ENCODE results near the gene C1QTNF7. TPM values are rescaled to one million over a fixed set of nuclear protein-coding genes. Genes with fewer than 3 reads are reported as not detected.

Gene C1QTNF7
- total RNA-seq, 2 experiments from 2014 or later, result not detected

- Mint-ChIP-seq H3K27me3 (no peaks in the 10 kb centered on the region), H3K4me1 (peaks cover 6% of the 10 kb centered on the region), H3K27ac (no peak overlapping the region), H3K36me3 (peaks cover 1% of the 10 kb centered on the region), H3K9me3 (peaks cover 2% of the 10 kb centered on the region), H3K4me3 (no peak overlapping the region)
- POLR2A ChIA-PET, result no interaction called here
- DNase-seq (no peak), ATAC-seq (ENCODE audit: low read depth) (no peak)
These were observed 4.5 kb upstream of the C1QTNF7 start for GRCh38 chr4:15423285-15423711.

GRCh38 chr4:15425520-15425919 lies 2.3 kb upstream of the C1QTNF7 start:
- Mint-ChIP-seq H3K27ac (no peak overlapping the region), H3K4me3 (no peak overlapping the region), H3K9me3 (peaks cover 2% of the 10 kb centered on the region), H3K36me3 (no peaks in the 10 kb centered on the region), H3K4me1 (peaks cover 6% of the 10 kb centered on the region), H3K27me3 (no peaks in the 10 kb centered on the region)
- DNase-seq (no peak), ATAC-seq (ENCODE audit: low read depth) (no peak)
- POLR2A ChIA-PET, result no interaction called here

GRCh38 chr4:15427161-15427560 lies 672 bp upstream of the C1QTNF7 start:
- POLR2A ChIA-PET, result no interaction called here
- Mint-ChIP-seq H3K27ac (no peak overlapping the region), H3K27me3 (no peaks in the 10 kb centered on the region), H3K4me1 (peaks cover 6% of the 10 kb centered on the region), H3K36me3 (no peaks in the 10 kb centered on the region), H3K9me3 (peaks cover 2% of the 10 kb centered on the region), H3K4me3 (no peak overlapping the region)
- no peak for DNase-seq
- no peak for ATAC-seq (ENCODE audit: low read depth)

GRCh38 chr4:15428611-15429010 lies 778 bp downstream of the C1QTNF7 start:
- Mint-ChIP-seq H3K27ac (no peak overlapping the region), H3K9me3 (peaks cover 1% of the 10 kb centered on the region), H3K36me3 (no peaks in the 10 kb centered on the region), H3K27me3 (no peaks in the 10 kb centered on the region), H3K4me3 (no peak overlapping the region), H3K4me1 (peaks cover 6% of the 10 kb centered on the region)
- ATAC-seq (ENCODE audit: low read depth) (no peak), DNase-seq (no peak)
- POLR2A ChIA-PET, result no interaction called here

- POLR2A ChIA-PET, result no interaction called here
- DNase-seq, result no peak
These were observed 6.3 kb downstream of the C1QTNF7 start for GRCh38 chr4:15434091-15434490.

GRCh38 chr4:15434676-15435075 lies 6.8 kb downstream of the C1QTNF7 start:
- no peaks in the 10 kb centered on the region for H3K27me3 Mint-ChIP-seq

More at GRCh38 chr4:15434091-15434490, 6.3 kb downstream of the C1QTNF7 start:
- no peaks in the 10 kb centered on the region for H3K4me1 Mint-ChIP-seq
- H3K27ac Mint-ChIP-seq, result no peak overlapping the region
- H3K27me3 Mint-ChIP-seq, result no peaks in the 10 kb centered on the region
- H3K36me3 Mint-ChIP-seq, result no peaks in the 10 kb centered on the region
- no peaks in the 10 kb centered on the region for H3K9me3 Mint-ChIP-seq
- no peak overlapping the region for H3K4me3 Mint-ChIP-seq
- no peak for ATAC-seq (ENCODE audit: low read depth)

GRCh38 chr4:15436513-15436912 lies 8.7 kb downstream of the C1QTNF7 start:
- no peaks in the 10 kb centered on the region for H3K36me3 Mint-ChIP-seq
- H3K27me3 Mint-ChIP-seq, result no peaks in the 10 kb centered on the region
- ATAC-seq (ENCODE audit: low read depth) (no peak), DNase-seq (no peak)
- H3K4me3 Mint-ChIP-seq, result no peak overlapping the region
- H3K27ac Mint-ChIP-seq, result no peak overlapping the region
- POLR2A ChIA-PET, result interaction anchor here (0.5 kb wide), 1 partner anchor 43 kb away, joined by 3 read pairs; no protein-coding TSS in a partner anchor
- no peaks in the 10 kb centered on the region for H3K9me3 Mint-ChIP-seq
- no peaks in the 10 kb centered on the region for H3K4me1 Mint-ChIP-seq

More at GRCh38 chr4:15434676-15435075, 6.8 kb downstream of the C1QTNF7 start:
- ATAC-seq (ENCODE audit: low read depth) (no peak), DNase-seq (no peak)
- H3K27ac Mint-ChIP-seq, result no peak overlapping the region
- POLR2A ChIA-PET, result no interaction called here
- no peaks in the 10 kb centered on the region for H3K9me3 Mint-ChIP-seq
- no peaks in the 10 kb centered on the region for H3K4me1 Mint-ChIP-seq
- no peaks in the 10 kb centered on the region for H3K36me3 Mint-ChIP-seq
- no peak overlapping the region for H3K4me3 Mint-ChIP-seq

GRCh38 chr4:15438939-15439524 lies 11.2 kb downstream of the C1QTNF7 start:
- no peaks in the 10 kb centered on the region for H3K4me1 Mint-ChIP-seq
- H3K27me3 Mint-ChIP-seq, result no peaks in the 10 kb centered on the region
- H3K4me3 Mint-ChIP-seq, result no peak overlapping the region
- no peak overlapping the region for H3K27ac Mint-ChIP-seq
- no peaks in the 10 kb centered on the region for H3K36me3 Mint-ChIP-seq
- ATAC-seq (ENCODE audit: low read depth), result no peak
- no peaks in the 10 kb centered on the region for H3K9me3 Mint-ChIP-seq
- POLR2A ChIA-PET, result no interaction called here
- no peak for DNase-seq

- Mint-ChIP-seq H3K27ac (no peak overlapping the region), H3K4me1 (no peaks in the 10 kb centered on the region), H3K36me3 (no peaks in the 10 kb centered on the region), H3K4me3 (no peak overlapping the region), H3K9me3 (peaks cover 1% of the 10 kb centered on the region), H3K27me3 (no peaks in the 10 kb centered on the region)
- POLR2A ChIA-PET, result no interaction called here
- no peak for DNase-seq
- no peak for ATAC-seq (ENCODE audit: low read depth)
These were observed 15.7 kb downstream of the C1QTNF7 start for GRCh38 chr4:15443371-15444160.

GRCh38 chr4:15444276-15444675 lies 16.4 kb downstream of the C1QTNF7 start:
- no peaks in the 10 kb centered on the region for H3K36me3 Mint-ChIP-seq
- no peaks in the 10 kb centered on the region for H3K27me3 Mint-ChIP-seq
- POLR2A ChIA-PET, result no interaction called here
- H3K4me3 Mint-ChIP-seq, result no peak overlapping the region
- H3K9me3 Mint-ChIP-seq, result peaks cover 1% of the 10 kb centered on the region
- ATAC-seq (ENCODE audit: low read depth) (no peak), DNase-seq (no peak)
- H3K27ac Mint-ChIP-seq, result no peak overlapping the region
- no peaks in the 10 kb centered on the region for H3K4me1 Mint-ChIP-seq

GRCh38 chr4:15444879-15445547 lies 17.2 kb downstream of the C1QTNF7 start:
- Mint-ChIP-seq H3K4me1 (no peaks in the 10 kb centered on the region), H3K27ac (no peak overlapping the region), H3K4me3 (no peak overlapping the region), H3K36me3 (no peaks in the 10 kb centered on the region), H3K27me3 (no peaks in the 10 kb centered on the region), H3K9me3 (peaks cover 1% of the 10 kb centered on the region)
- no peak for ATAC-seq (ENCODE audit: low read depth)
- no peak for DNase-seq
- POLR2A ChIA-PET, result no interaction called here

- Mint-ChIP-seq H3K9me3 (no peaks in the 10 kb centered on the region), H3K36me3 (no peaks in the 10 kb centered on the region), H3K27ac (no peak overlapping the region), H3K4me3 (no peak overlapping the region), H3K4me1 (no peaks in the 10 kb centered on the region), H3K27me3 (no peaks in the 10 kb centered on the region)
- ATAC-seq (ENCODE audit: low read depth) (no peak), DNase-seq (no peak)
- POLR2A ChIA-PET, result no interaction called here
These were observed 23.5 kb downstream of the C1QTNF7 start for GRCh38 chr4:15451181-15451865.

- DNase-seq, result no peak
- Mint-ChIP-seq H3K27me3 (no peaks in the 10 kb centered on the region), H3K9me3 (no peaks in the 10 kb centered on the region), H3K4me1 (no peaks in the 10 kb centered on the region), H3K4me3 (no peak overlapping the region), H3K36me3 (no peaks in the 10 kb centered on the region), H3K27ac (no peak overlapping the region)
- POLR2A ChIA-PET, result no interaction called here
- no peak for ATAC-seq (ENCODE audit: low read depth)
These were observed 24.3 kb downstream of the C1QTNF7 start for GRCh38 chr4:15451866-15452765.

Measured in activated naive CD8-positive, alpha-beta T cell treated with anti-CD3 and anti-CD28 coated beads, Interleukin-2, amount 10 ng/mL, durations not matched to agents 7 days and 5 days (primary cell).